HK-2 (cell line): ENCODE data around the gene ADAM15.

Experiments
- DNase-seq: peaks from one replicate; pipeline ENCODE4 v3.0.0-alpha.2; 2018; ENCODE audit not compliant: unreplicated experiment

Gene ADAM15

DNA sequence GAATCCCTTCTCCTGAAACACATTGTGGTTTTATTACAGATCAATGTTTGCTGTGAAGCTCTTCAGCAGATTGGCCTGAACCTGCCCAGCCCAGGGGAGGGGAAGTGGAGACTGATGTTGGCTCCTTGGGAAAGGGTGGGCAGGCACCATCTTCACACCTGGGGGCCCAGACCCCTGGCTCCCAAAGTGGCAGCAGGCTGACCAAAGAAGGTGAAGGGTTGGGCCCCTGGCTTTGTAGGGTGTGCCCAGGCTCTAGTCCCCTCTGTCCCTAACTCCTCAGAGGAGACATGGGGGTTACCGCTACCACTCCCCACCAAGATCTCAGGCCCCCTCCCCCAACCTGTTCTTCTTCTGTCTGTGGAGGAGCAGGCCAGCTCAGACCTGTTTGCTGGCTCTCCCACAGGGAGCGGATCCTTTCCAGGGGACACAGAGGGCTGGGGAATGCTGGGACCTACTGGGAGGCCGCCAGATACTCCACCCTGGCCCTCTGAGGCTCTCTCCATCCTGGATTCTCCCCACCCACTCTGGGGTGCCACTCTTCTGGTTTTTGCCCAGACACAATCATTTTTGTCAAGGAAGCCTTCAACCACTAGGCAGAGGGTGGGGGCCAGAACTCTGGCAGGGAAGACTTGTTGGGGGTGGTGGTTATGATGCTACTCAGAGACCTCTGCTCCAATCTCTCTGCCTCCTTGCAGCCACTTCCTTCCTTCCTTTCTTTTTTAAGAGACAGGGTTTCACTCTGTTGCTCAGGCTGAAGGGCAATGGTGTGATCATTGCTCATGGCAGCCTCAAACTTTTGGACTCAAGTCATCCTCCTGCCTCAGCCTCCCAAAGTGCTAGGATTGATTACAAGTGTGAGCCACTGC is 22.5 kb downstream of the ADAM15 start:
- no peak for DNase-seq

GRCh38 chr1:155075535-155075934 is 24.4 kb downstream of the ADAM15 start:
- DNase-seq, result no peak

DNA sequence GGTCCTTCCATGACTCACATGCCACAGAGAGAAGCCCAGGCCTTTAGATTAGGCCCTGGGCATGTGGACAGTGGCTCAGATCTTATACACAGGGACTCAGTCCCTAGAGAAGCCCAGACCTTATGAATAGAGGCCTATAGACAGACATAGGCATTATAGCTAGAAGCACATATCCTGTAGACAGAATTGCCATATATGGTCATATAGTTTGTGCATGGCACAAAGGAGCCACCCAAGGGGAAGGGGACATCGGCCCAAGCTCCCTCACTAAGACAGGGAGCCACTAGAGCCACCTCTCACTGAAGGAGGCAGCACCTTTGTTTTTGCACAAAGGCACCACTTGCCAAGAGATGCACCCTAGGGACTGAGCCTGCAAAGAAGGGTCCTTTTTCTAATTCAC is 25.3 kb downstream of the ADAM15 start:
- DNase-seq, result no peak

- DNase-seq, result no peak
Observed at GRCh38 chr1:155077346-155077745, 26.2 kb downstream of the ADAM15 start.

DNA sequence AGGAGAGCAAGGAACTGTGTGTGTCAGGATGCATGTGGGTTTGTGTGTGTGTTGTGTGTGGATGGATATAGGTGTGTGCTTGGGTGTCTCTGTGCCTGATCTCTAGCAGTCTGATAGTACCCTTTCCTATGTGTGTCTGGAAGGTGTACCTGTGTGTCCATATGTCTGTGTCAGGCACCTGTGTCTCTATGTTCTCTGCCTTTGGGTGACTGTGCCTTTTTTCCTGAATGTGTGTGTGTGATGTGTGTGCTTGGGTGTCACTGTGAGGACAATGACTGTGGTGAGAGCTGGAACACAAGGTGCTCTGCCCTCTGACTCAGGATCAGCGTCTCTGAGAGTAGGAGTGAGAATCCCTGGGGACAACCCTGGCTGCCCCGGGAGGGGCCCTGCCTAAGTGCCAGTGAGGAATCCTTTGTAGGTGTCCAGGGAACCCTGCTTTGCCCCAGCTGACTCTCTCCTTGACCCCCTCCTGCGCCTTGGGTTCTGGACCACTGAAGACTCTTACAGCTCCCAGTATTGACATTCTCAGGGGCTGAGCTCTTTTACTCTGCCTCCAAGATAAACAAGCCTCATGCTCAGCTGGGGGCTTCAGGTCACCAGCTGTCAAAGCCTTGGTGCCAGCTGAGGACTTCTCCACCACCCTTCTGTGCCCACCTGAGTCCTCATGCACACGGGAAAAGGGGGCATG is 26.8 kb downstream of the ADAM15 start:
- DNase-seq, result no peak

- no peak for DNase-seq
Observed at GRCh38 chr1:155078469-155079209, 27.5 kb downstream of the ADAM15 start, which contains the start of gene EFNA3. Gene EFNA3, plus strand, starts transcription at chr1:155078837. Its CDS starts 105 bp downstream, at chr1:155078942.

- DNase-seq, result no peak
Observed at GRCh38 chr1:155079210-155079486, 28.0 kb downstream of the ADAM15 start.

- DNase-seq, result no peak
Observed at GRCh38 chr1:155079487-155080311, 28.6 kb downstream of the ADAM15 start.

DNA sequence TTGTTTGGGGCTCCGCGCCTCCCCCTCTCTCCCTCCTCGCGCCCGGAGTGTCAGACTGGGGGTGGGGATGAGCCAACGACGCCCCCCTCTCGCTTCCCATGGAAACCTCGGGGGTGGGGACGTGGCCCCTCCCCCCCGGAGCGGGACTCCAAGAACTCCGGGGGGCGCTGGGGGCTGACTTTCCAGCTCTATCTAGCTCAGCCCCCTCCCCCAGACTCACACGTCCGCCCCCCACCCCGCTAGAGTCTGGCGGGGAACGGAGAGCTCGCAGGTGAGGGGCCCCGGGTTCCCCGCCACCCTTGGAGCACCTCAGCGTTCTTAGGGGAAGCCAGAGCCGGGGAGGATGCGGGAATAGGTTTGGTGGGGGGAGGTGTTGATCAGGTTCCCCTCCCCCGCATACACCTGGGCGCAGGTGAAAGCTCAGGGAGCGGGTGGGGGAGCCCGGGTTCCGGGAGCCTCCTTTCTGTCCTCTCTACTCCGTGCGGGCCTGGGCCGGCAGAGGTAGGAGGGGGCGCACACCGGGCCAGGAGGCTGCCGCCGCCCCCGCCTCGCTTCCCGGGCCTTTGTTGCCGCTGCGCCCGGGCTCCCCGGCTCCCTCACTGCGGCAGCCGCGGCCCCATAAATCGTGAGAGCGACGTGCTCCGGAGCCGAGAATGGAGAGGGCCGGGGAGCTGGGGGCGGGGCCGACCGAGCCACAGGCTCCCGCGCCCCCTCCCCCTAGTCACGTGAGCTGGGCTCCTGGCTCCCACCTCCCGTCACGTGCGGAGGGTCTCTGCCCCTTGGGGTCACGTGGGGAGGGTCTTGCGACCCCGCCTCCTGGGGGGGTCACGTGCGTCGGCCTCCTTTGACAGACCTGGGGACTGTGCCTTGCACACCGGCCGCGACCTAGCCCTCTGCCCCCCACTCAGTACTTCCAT is 29.5 kb downstream of the ADAM15 start:
- DNase-seq, result no peak

- no peak for DNase-seq
Observed at GRCh38 chr1:155081472-155082300, 30.6 kb downstream of the ADAM15 start.

- DNase-seq, result no peak
Observed at GRCh38 chr1:155082301-155083051, 31.4 kb downstream of the ADAM15 start.

DNA sequence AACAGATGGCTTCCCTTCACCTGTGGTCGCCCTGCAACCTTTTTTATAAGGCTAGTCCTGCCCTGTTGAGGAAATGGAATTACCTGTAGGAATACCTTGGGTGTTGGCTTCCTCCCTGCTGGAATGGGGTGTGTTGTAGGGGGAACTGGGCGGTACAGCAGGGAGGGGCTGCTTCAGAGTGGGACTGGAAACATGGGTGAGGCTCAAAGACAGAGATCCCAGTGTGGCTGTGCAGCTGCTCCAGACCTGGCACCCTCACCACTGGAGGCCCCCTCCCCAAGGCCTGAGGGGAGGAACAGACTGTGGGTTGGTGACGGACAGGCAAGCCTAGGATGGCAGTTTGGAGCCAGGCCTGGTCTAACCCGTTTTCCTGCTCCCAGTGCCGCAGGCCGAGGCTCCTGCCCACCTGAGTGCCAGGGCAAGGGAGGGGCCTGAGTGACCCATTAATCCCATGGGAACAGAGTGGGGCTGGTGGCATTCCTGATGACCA is 32.0 kb downstream of the ADAM15 start:
- no peak for DNase-seq

DNA sequence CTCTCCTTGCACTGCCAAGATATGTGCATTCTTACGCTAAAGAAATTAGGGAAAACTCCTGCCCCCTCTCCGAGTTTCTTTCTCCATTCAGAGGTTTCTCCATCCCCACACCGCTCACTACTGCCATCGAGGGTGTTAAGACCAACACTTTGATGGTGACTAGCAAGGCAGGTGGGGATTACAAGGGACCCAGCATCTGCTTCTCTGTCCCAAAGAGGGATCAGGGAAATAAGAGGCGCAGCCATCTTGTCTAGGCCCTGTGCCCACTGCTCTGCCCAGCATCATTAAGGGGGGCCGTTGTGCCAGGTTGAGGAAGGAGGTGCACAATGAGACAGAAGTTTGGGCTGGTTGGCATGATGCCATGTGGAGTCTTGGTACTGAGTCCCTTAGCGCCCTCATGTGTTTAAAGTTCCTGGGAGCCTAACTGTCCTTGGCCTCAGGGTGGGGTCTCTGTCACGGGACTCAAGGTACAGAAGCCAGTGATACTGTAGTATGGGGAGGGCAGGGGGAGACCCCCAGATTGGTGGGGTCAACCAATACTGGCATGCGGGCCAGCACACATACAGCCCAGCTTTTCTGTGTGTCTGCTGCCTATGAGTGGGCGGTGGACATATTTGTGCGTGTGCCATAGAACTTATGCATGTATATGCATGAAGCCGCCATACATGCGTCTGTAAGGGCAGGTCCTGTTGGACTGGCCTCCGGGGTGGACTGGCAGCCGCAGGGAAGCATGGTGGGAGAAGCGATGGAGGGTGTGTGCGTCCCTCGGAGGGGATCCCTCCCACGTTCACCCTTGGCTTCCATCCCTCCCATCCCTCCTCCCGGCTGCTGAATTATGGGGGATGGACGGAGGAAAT is 33.0 kb downstream of the ADAM15 start:
- DNase-seq, result no peak

- DNase-seq, result peak; percentile 92
Observed at GRCh38 chr1:155084722-155085503, 33.8 kb downstream of the ADAM15 start.

- DNase-seq, result peak; percentile 65
Observed at GRCh38 chr1:155085504-155086127, 34.5 kb downstream of the ADAM15 start.

GRCh38 chr1:155086128-155086741 is 35.1 kb downstream of the ADAM15 start:
- DNase-seq, result peak; percentile 77
